GM19467 (cell line): ENCODE results near the gene PPP1CB.

ENCODE experiments used
- ATAC-seq: cut with Tn5 transposase; IDR thresholded peaks from one replicate; pipeline ENCODE4 v1.9.1; 2021; ENCODE audit warnings: mild to moderate bottlenecking, moderate library complexity; ENCODE audit not compliant: unreplicated experiment

PPP1CB gene

GRCh38 chr2:28842042-28842441 is 90.4 kb downstream of the PPP1CB start:
- ATAC-seq: no peak
